Measurements from ENCODE around the gene LCP2.

The LCP2 gene

GRCh38 chr5:170284231-170284630, 13.3 kb downstream of the LCP2 start:
- Histone ChIP-seq H3K27ac (no peak overlapping the region), H3K36me3 (no peaks in the 10 kb centered on the region), H3K4me1 (peaks cover 0 to 15% (median 13%) of the 10 kb centered on the region in 4 donors), H3K9me3 (no peaks in the 10 kb centered on the region), H3K4me3 (no peak overlapping the region), H3K27me3 (no peaks in the 10 kb centered on the region)
- no peak for TF ChIP-seq CTCF (IDR thresholded peaks at IDR 0.05)
- DNase-seq, result no peak
- intact Hi-C loops (cut with DNase I; ENCODE audit: low total_unique reads), result no loop called here

GRCh38 chr5:170283296-170283695, 14.3 kb downstream of the LCP2 start:
- no peaks in the 10 kb centered on the region for H3K36me3 ChIP-seq
- no peak overlapping the region for H3K4me3 ChIP-seq
- H3K27me3 ChIP-seq, result no peaks in the 10 kb centered on the region
- DNase-seq, result no peak
- intact Hi-C loops (cut with DNase I; ENCODE audit: low total_unique reads), result no loop called here
- H3K9me3 ChIP-seq, result no peaks in the 10 kb centered on the region
- no peak for TF ChIP-seq CTCF (IDR thresholded peaks at IDR 0.05)
- H3K4me1 ChIP-seq, result peaks cover 0 to 21% (median 15%) of the 10 kb centered on the region in 4 donors
- H3K27ac ChIP-seq, result no peak overlapping the region

GRCh38 chr5:170280011-170280493, 17.5 kb downstream of the LCP2 start:
- Histone ChIP-seq H3K9me3 (no peaks in the 10 kb centered on the region), H3K27ac (peak overlapping the region; percentile 48 to 57), H3K36me3 (no peaks in the 10 kb centered on the region), H3K27me3 (peaks cover 0 to 1% of the 10 kb centered on the region in 2 donors), H3K4me1 (peaks cover 0 to 21% (median 15%) of the 10 kb centered on the region in 4 donors), H3K4me3 (no peak overlapping the region)
- no peak for DNase-seq
- intact Hi-C loops (cut with DNase I; ENCODE audit: low total_unique reads), result no loop called here
- no peak for TF ChIP-seq CTCF (IDR thresholded peaks at IDR 0.05)

- H3K27me3 ChIP-seq, result peaks cover 0 to 2% of the 10 kb centered on the region in 2 donors
- H3K36me3 ChIP-seq, result no peaks in the 10 kb centered on the region
- H3K4me1 ChIP-seq, result peaks cover 0 to 21% (median 15%) of the 10 kb centered on the region in 4 donors
- H3K9me3 ChIP-seq, result no peaks in the 10 kb centered on the region
- DNase-seq, result no peak
- TF ChIP-seq CTCF (IDR thresholded peaks at IDR 0.05), result no peak
- peak overlapping the region in 1 of 2 donors; percentile 10 for H3K27ac ChIP-seq
- intact Hi-C loops (cut with DNase I; ENCODE audit: low total_unique reads), result no loop called here
- H3K4me3 ChIP-seq, result no peak overlapping the region
Observed at GRCh38 chr5:170279459-170279817, 18.1 kb downstream of the LCP2 start.

- Histone ChIP-seq H3K36me3 (no peaks in the 10 kb centered on the region), H3K9me3 (no peaks in the 10 kb centered on the region), H3K4me1 (peaks cover 0 to 21% (median 15%) of the 10 kb centered on the region in 4 donors), H3K27me3 (peaks cover 0 to 2% of the 10 kb centered on the region in 2 donors), H3K27ac (peak overlapping the region in 1 of 2 donors; percentile 10), H3K4me3 (no peak overlapping the region)
- TF ChIP-seq CTCF (IDR thresholded peaks at IDR 0.05), result no peak
- peak in 1 of 2 donors; percentile 61 for DNase-seq
- intact Hi-C loops (cut with DNase I; ENCODE audit: low total_unique reads), result no loop called here
Observed at GRCh38 chr5:170278611-170279458, 18.7 kb downstream of the LCP2 start.
